Prostate gland (tissue), 2 donors: ENCODE data around the gene CD38. TPM values are rescaled to one million over a fixed set of nuclear protein-coding genes. Genes with fewer than 3 reads are reported as not detected.

Source experiments
- DNase-seq: peaks from one replicate; pipeline ENCODE4 v3.0.0-alpha.2; 2019; ENCODE audit warnings: low spot score
- H3K27ac ChIP-seq, 2 donors: fragments of 200-600 bp; sonication (generic); 2 replicates each; pipeline ENCODE4 v1.5.1; 2017 to 2019
- H3K27me3 ChIP-seq: fragments of 200-600 bp; sonication (generic); replicated peaks from 2 replicates; pipeline ENCODE4 v1.5.1; 2019; ENCODE audit not compliant: insufficient read depth
- H3K36me3 ChIP-seq, 2 donors: fragments of 200-600 bp; sonication (generic); 1 replicate in 1 of 2; 2 replicates in 1 of 2; pipeline versions ENCODE4 v1.5.1 to v1.8.1; 2017 to 2019
- H3K4me1 ChIP-seq: fragments of 200-600 bp; sonication (generic); replicated peaks from 2 replicates; pipeline ENCODE4 v1.5.1; 2019
- H3K4me3 ChIP-seq, 2 donors: fragments of 200-600 bp; sonication (generic); 2 replicates each; pipeline ENCODE4 v1.5.1; 2017 to 2019
- H3K9me3 ChIP-seq: fragments of 200-600 bp; sonication (generic); 2 replicates; pipeline ENCODE4 v1.5.1; 2017
- POLR2A ChIP-seq: fragments of 450-650 bp; IDR thresholded peaks from one replicate; pipeline ENCODE4 v1.6.1; 2016; ENCODE audit warnings: antibody characterized with exemption, mild to moderate bottlenecking
- POLR2AphosphoS5 ChIP-seq: sonication (generic); formaldehyde crosslinking; IDR thresholded peaks from one replicate; pipeline ENCODE4 v1.6.1; 2017; ENCODE audit warnings: antibody characterized with exemption
- WGBS: methylation state at CpG from one replicate; pipeline ENCODE4 v1.1.5; 2018; 5-methylcytosine and 5-hydroxymethylcytosine counted together
- intact Hi-C: fragments of 100-400 bp; cut with DNase I; formaldehyde crosslinking; loops from one replicate; pipeline ENCODE4 v1.14.2; 2022
- total RNA-seq, 2 donors: library from RNA; depleted of rRNA; stranded (reverse); fragments of >200 nt; gene quantifications; one replicate each; pipeline ENCODE4 v1.1.0, GENCODE V29; 2016
- TF ChIP-seq, protein P1 (sequence below), 4 experiments: fragments of 200-600 bp in 2 of 4; fragments of 450-650 bp in 2 of 4; sonication (generic) in 2 of 4; IDR thresholded peaks; 1 replicate in 3 of 4; 2 replicates in 1 of 4; pipeline ENCODE4 v1.5.1; 2016 to 2019; ENCODE audit warnings: antibody characterized with exemption in 4 of 4, mild to moderate bottlenecking in 2 of 4, moderate library complexity in 2 of 4

CD38 gene
- total RNA-seq, 2 donors from 2014 or later = 4.6 to 9.9 TPM

GRCh38 chr4:15868826-15869413 is 90.8 kb downstream of the CD38 start:
- H3K36me3 ChIP-seq = no peaks in the 10 kb centered on the region
- intact Hi-C loops = no loop called here
- 67% methylated on average over 4 of the region's 4 CpGs for WGBS
- no peak overlapping the region for H3K4me3 ChIP-seq
- no peaks in the 10 kb centered on the region for H3K9me3 ChIP-seq
- H3K4me1 ChIP-seq = no peaks in the 10 kb centered on the region
- H3K27ac ChIP-seq = no peak overlapping the region
- DNase-seq = no peak
- no peaks in the 10 kb centered on the region for H3K27me3 ChIP-seq
- TF ChIP-seq POLR2AphosphoS5 (no peak), POLR2A (no peak)
- TF ChIP-seq, protein P1, sequence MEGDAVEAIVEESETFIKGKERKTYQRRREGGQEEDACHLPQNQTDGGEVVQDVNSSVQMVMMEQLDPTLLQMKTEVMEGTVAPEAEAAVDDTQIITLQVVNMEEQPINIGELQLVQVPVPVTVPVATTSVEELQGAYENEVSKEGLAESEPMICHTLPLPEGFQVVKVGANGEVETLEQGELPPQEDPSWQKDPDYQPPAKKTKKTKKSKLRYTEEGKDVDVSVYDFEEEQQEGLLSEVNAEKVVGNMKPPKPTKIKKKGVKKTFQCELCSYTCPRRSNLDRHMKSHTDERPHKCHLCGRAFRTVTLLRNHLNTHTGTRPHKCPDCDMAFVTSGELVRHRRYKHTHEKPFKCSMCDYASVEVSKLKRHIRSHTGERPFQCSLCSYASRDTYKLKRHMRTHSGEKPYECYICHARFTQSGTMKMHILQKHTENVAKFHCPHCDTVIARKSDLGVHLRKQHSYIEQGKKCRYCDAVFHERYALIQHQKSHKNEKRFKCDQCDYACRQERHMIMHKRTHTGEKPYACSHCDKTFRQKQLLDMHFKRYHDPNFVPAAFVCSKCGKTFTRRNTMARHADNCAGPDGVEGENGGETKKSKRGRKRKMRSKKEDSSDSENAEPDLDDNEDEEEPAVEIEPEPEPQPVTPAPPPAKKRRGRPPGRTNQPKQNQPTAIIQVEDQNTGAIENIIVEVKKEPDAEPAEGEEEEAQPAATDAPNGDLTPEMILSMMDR (IDR thresholded peaks at IDR 0.05) = no peak

DNA sequence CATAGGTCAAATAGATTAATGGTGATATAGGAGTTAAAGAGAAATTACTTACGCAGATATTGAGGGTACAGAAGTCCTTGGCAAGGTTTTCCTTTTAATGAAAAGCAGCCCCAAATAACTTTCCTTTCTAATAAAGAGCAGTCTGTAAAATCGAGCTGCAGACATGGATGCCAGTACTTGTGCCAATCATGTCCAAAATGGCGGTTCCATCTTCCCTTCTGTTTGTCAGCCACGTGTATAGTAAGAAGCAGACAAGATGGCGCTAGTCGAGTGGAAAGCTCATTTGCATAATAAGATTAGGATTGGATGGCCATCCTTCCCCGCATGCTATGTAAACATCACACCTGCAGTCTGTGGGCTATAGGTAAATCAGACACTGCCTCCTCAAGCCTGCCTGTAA is 92.0 kb downstream of the CD38 start:
- Histone ChIP-seq H3K4me1 (no peaks in the 10 kb centered on the region), H3K9me3 (no peaks in the 10 kb centered on the region), H3K27ac (no peak overlapping the region), H3K36me3 (no peaks in the 10 kb centered on the region), H3K4me3 (no peak overlapping the region), H3K27me3 (no peaks in the 10 kb centered on the region)
- intact Hi-C loops = no loop called here
- WGBS = 73% methylated on average over 7 of the region's 7 CpGs
- TF ChIP-seq POLR2AphosphoS5 (no peak), POLR2A (no peak)
- TF ChIP-seq, protein P1 (IDR thresholded peaks at IDR 0.05) = no peak
- DNase-seq = no peak

GRCh38 chr4:15870921-15871664 is 93.0 kb downstream of the CD38 start:
- DNase-seq = no peak
- no peaks in the 10 kb centered on the region for H3K4me1 ChIP-seq
- no peaks in the 10 kb centered on the region for H3K27me3 ChIP-seq
- H3K4me3 ChIP-seq = no peak overlapping the region
- no peaks in the 10 kb centered on the region for H3K9me3 ChIP-seq
- H3K36me3 ChIP-seq = no peaks in the 10 kb centered on the region
- intact Hi-C loops = no loop called here
- H3K27ac ChIP-seq = no peak overlapping the region
- TF ChIP-seq POLR2A = no peak
- TF ChIP-seq POLR2AphosphoS5 = no peak
- TF ChIP-seq, protein P1 (IDR thresholded peaks at IDR 0.05) = no peak
- WGBS = 55% methylated on average over 4 of the region's 4 CpGs

GRCh38 chr4:15873117-15873516 is 95.0 kb downstream of the CD38 start:
- intact Hi-C loops = no loop called here
- TF ChIP-seq, protein P1 (IDR thresholded peaks at IDR 0.05) = no peak
- no peak for TF ChIP-seq POLR2A
- no peak overlapping the region for H3K27ac ChIP-seq
- no peaks in the 10 kb centered on the region for H3K4me1 ChIP-seq
- WGBS = 90% methylated on average over 6 of the region's 6 CpGs
- no peaks in the 10 kb centered on the region for H3K27me3 ChIP-seq
- no peaks in the 10 kb centered on the region for H3K9me3 ChIP-seq
- H3K36me3 ChIP-seq = no peaks in the 10 kb centered on the region
- no peak overlapping the region for H3K4me3 ChIP-seq
- no peak for DNase-seq

DNA sequence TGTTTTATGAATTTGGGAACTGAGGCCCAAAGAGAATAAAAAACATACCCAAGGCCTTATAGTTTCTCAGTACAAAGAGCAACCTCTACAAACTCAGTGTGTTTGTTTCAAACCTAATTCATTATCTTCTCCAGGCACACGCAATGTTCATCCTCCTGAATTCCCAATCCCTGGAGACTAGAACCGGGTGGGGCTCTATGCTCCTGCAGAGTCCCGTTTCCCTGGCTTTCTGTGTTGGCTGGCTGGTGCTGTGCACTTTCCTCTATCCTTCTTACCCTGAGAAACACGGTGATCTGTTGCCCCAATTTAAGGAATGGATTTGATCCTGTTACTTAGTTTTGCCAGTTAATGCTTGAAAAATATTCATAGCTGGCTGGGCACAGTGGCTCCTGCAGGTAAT is 96.5 kb downstream of the CD38 start:
- DNase-seq = no peak
- H3K9me3 ChIP-seq = no peaks in the 10 kb centered on the region
- intact Hi-C loops = no loop called here
- 80% methylated on average over 4 of the region's 4 CpGs for WGBS
- no peak overlapping the region for H3K27ac ChIP-seq
- H3K4me3 ChIP-seq = no peak overlapping the region
- H3K36me3 ChIP-seq = no peaks in the 10 kb centered on the region
- H3K4me1 ChIP-seq = no peaks in the 10 kb centered on the region
- TF ChIP-seq, protein P1 (IDR thresholded peaks at IDR 0.05) = no peak
- TF ChIP-seq POLR2AphosphoS5 = no peak
- no peak for TF ChIP-seq POLR2A
- H3K27me3 ChIP-seq = no peaks in the 10 kb centered on the region
